A549 (cell line): ENCODE results near the gene HS6ST3.

Source experiments
- CTCF ChIP-seq: fragments of >200 bp; sonication (Bioruptor Twin); formaldehyde crosslinking; IDR thresholded peaks from 3 replicates; pipeline ENCODE4 v1.5.1; 2016
- ELK1 ChIP-seq: fragments of 150-350 bp; IDR thresholded peaks from 2 replicates; pipeline ENCODE4 v1.6.1; 2014; ENCODE audit warnings: low read depth, mild to moderate bottlenecking, low read length
- HES2 ChIP-seq: fragments of >200 bp; sonication (Bioruptor Twin); formaldehyde crosslinking; IDR thresholded peaks from 2 replicates; pipeline ENCODE4 v1.6.1; 2016
- POLR2A ChIP-seq: IDR thresholded peaks from 2 replicates; pipeline ENCODE4 v1.6.1; 2012; ENCODE audit warnings: mild to moderate bottlenecking, low read length
- RCOR1 ChIP-seq: fragments of 150-350 bp; IDR thresholded peaks from 2 replicates; pipeline ENCODE4 v1.6.1; 2014; ENCODE audit warnings: antibody characterized with exemption, low read length, low read depth
- USF2 ChIP-seq: fragments of 450-650 bp; IDR thresholded peaks from 2 replicates; pipeline ENCODE4 v1.6.1; 2014; ENCODE audit warnings: antibody characterized with exemption

- TF ChIP-seq ELK1 = no peak
- no peak for TF ChIP-seq CTCF
- no peak for TF ChIP-seq POLR2A
- no peak for TF ChIP-seq RCOR1
- TF ChIP-seq HES2 = no peak
- TF ChIP-seq USF2 = no peak
Measured at GRCh38 chr13:96824140-96824539, 734.2 kb downstream of the HS6ST3 start.
